MCF 10A (cell line): ENCODE data around the gene TNPO3. TPM values are rescaled to one million over a fixed set of nuclear protein-coding genes. Genes with fewer than 3 reads are reported as not detected.

Experiments used
- BruUV-seq: library from RNA; stranded (reverse); fragments of 400-500 nt; replicated peaks from 2 replicates; lab custom pipeline; 2021; lab: Mats Ljungman, UMichigan
- CTCF ChIA-PET: fragments of 300-600 bp; sonication (Branson Sonifier 250); formaldehyde crosslinking; extraction: SDS; loops from one replicate; lab custom pipeline; 2021; ENCODE audit warnings: antibody characterized with exemption, inconsistent platforms; lab: Yijun Ruan, JAX
- POLR2A ChIA-PET: fragments of 300-600, 350-650 bp; sonication (Branson Sonifier 250); formaldehyde crosslinking; extraction: SDS; loops from one replicate; lab custom pipeline; 2020; ENCODE audit warnings: antibody characterized with exemption, inconsistent platforms; lab: Yijun Ruan, JAX
- DNase-seq: peaks from one replicate; pipeline ENCODE4 v3.0.0-alpha.2; 2018; ENCODE audit not compliant: unreplicated experiment
- H3K27ac Mint-ChIP-seq: one replicate; pipeline ENCODE4 v1.8.0; 2022; ENCODE audit warnings: mild to moderate bottlenecking, low read depth, mixed read lengths; ENCODE audit not compliant: unreplicated experiment
- H3K27me3 Mint-ChIP-seq: one replicate; pipeline ENCODE4 v1.8.0; 2022; ENCODE audit warnings: mixed read lengths; ENCODE audit not compliant: insufficient read depth, unreplicated experiment
- H3K36me3 Mint-ChIP-seq: one replicate; pipeline ENCODE4 v1.8.0; 2022; ENCODE audit warnings: mild to moderate bottlenecking, moderate library complexity, mixed read lengths; ENCODE audit not compliant: insufficient read depth, unreplicated experiment
- H3K4me1 Mint-ChIP-seq: one replicate; pipeline ENCODE4 v1.8.0; 2022; ENCODE audit warnings: mixed read lengths; ENCODE audit not compliant: insufficient read depth, unreplicated experiment
- H3K4me3 Mint-ChIP-seq: one replicate; pipeline ENCODE4 v1.8.0; 2022; ENCODE audit warnings: mild to moderate bottlenecking, moderate library complexity, mixed read lengths; ENCODE audit not compliant: unreplicated experiment
- H3K9me3 Mint-ChIP-seq: one replicate; pipeline ENCODE4 v1.8.0; 2022; ENCODE audit warnings: mixed read lengths; ENCODE audit not compliant: unreplicated experiment
- CTCF ChIP-seq: fragments of 200-600 bp; IDR thresholded peaks from one replicate; pipeline ENCODE4 v1.8.0; 2022; ENCODE audit warnings: antibody characterized with exemption, mild to moderate bottlenecking; ENCODE audit not compliant: unreplicated experiment
- intact Hi-C: fragments of 100-400 bp; cut with micrococcal nuclease; formaldehyde crosslinking; loops from 2 replicates; pipeline ENCODE4 v1.14.1; 2022
- total RNA-seq: library from RNA; stranded (reverse); gene quantifications from 2 replicates; pipeline ENCODE4 v1.2.3, GENCODE V29; 2022

TNPO3 gene
- total RNA-seq, 1 experiment from 2014 or later, result 42.3 TPM

- DNase-seq, result no peak
- TF ChIP-seq CTCF, result no peak
- no peak overlapping the region for H3K4me3 Mint-ChIP-seq
- H3K27ac Mint-ChIP-seq, result no peak overlapping the region
- H3K36me3 Mint-ChIP-seq, result no peaks in the 10 kb centered on the region
- intact Hi-C loops, result no loop called here
- no peaks in the 10 kb centered on the region for H3K9me3 Mint-ChIP-seq
- CTCF ChIA-PET, result interaction anchor here (0.6 to 1.1 kb wide), 4 partner anchors 8 to 40 kb away, joined by 3 to 4 read pairs (median 3); no protein-coding TSS in a partner anchor
- BruUV-seq, result no TSS peak
- no peaks in the 10 kb centered on the region for H3K4me1 Mint-ChIP-seq
- H3K27me3 Mint-ChIP-seq, result peaks cover 58% of the 10 kb centered on the region
- POLR2A ChIA-PET, result interaction anchor here (0.9 kb wide), 1 partner anchor 15 kb away, joined by 4 read pairs; the partner anchor contains the start of gene IRF5
These were observed 132.2 kb downstream of the TNPO3 start for GRCh38 chr7:128922496-128923410.

GRCh38 chr7:128921866-128922440 is 133.0 kb downstream of the TNPO3 start:
- Mint-ChIP-seq H3K4me1 (no peaks in the 10 kb centered on the region), H3K27me3 (peaks cover 59% of the 10 kb centered on the region), H3K36me3 (no peaks in the 10 kb centered on the region), H3K9me3 (no peaks in the 10 kb centered on the region), H3K27ac (no peak overlapping the region), H3K4me3 (no peak overlapping the region)
- no peak for DNase-seq
- TF ChIP-seq CTCF, result no peak
- POLR2A ChIA-PET, result no interaction called here
- CTCF ChIA-PET, result interaction anchor here (0.6 to 1.0 kb wide), 2 partner anchors 19 to 297 kb away, joined by 4 read pairs; no protein-coding TSS in a partner anchor
- intact Hi-C loops, result no loop called here
- no TSS peak for BruUV-seq

- H3K36me3 Mint-ChIP-seq, result no peaks in the 10 kb centered on the region
- DNase-seq, result no peak
- no peak for TF ChIP-seq CTCF
- BruUV-seq, result no TSS peak
- intact Hi-C loops, result no loop called here
- ChIA-PET CTCF (interaction anchor here (1.0 to 1.1 kb wide), 2 partner anchors 11 to 19 kb away, joined by 3 read pairs; no protein-coding TSS in a partner anchor), POLR2A (no interaction called here)
- H3K9me3 Mint-ChIP-seq, result no peaks in the 10 kb centered on the region
- peaks cover 59% of the 10 kb centered on the region for H3K27me3 Mint-ChIP-seq
- no peak overlapping the region for H3K4me3 Mint-ChIP-seq
- H3K4me1 Mint-ChIP-seq, result no peaks in the 10 kb centered on the region
- no peak overlapping the region for H3K27ac Mint-ChIP-seq
These were observed 133.9 kb downstream of the TNPO3 start for GRCh38 chr7:128920913-128921582.
